Stimulated activated CD4-positive, alpha-beta T cell treated with anti-CD3 and anti-CD28 coated beads, Interleukin-15, amount 100 ng/mL, for 1 hour (primary cell): ENCODE measurements around the gene EPAS1.

ENCODE experiments used
- DNase-seq, 2 donors: peaks; one replicate each; pipeline ENCODE4 v3.0.0-alpha.2; 2020; ENCODE audit warnings: low read depth in 1 of 2, low spot score in 1 of 2

Gene EPAS1

DNA sequence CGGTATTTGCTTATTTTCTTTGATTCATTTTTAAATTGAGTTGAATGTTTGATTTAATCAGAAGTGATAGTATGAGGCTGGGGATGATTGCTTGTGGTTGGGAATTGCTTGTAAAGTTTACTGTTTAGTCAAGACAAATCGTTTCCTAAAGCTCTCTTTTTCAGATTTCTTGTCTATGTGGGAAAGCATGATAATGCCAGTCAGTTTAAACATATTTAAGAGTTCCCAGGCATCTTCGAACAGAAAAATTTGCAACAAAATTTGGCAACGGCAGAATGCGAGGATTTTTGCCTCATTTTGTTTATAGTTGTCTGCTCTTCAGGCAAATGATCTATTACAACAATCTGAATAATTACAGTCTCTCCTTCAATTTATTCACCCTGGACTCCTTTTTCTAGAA lies 22.5 kb downstream of the EPAS1 start:
- no peak for DNase-seq

DNA sequence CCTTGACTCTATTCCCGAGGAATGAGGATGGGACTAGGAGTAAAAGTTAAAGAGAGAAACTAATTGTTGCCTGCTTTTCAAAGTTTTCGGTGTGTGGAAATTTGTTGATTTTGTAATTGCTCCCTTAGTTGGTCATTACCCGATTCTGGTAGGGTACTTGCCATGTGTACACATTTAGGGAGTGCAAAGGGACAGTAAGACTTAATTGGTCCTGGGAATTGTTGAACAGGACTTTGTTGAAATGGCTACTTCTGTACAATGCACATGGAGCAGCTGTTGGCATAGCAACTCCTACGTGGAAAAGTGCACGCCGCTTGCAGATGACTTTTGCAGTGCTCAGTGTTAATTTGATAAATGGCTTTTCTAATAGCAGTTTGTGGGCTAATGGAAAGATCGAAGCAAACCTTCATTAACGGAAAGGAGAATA lies 22.9 kb downstream of the EPAS1 start:
- no peak for DNase-seq

DNA sequence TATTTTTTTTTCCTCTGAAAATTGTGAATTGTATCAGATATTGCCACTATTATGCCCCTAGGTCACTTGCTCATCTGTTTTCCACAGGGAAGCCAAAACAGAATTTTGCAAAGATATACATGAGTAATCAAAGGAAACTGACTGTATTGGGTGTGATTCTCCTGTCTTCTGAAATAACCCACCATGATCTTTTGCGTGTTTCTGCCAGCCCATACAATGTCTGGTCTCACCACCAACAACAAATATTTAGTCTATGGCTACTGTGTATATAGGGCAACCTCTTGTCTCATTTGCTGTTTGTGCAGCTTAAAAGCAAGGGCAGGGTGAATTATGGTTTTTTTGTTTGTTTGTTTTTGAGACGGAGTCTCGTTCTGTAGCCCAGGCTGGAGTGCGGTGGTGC lies 26.5 kb downstream of the EPAS1 start:
- DNase-seq, result no peak

DNA sequence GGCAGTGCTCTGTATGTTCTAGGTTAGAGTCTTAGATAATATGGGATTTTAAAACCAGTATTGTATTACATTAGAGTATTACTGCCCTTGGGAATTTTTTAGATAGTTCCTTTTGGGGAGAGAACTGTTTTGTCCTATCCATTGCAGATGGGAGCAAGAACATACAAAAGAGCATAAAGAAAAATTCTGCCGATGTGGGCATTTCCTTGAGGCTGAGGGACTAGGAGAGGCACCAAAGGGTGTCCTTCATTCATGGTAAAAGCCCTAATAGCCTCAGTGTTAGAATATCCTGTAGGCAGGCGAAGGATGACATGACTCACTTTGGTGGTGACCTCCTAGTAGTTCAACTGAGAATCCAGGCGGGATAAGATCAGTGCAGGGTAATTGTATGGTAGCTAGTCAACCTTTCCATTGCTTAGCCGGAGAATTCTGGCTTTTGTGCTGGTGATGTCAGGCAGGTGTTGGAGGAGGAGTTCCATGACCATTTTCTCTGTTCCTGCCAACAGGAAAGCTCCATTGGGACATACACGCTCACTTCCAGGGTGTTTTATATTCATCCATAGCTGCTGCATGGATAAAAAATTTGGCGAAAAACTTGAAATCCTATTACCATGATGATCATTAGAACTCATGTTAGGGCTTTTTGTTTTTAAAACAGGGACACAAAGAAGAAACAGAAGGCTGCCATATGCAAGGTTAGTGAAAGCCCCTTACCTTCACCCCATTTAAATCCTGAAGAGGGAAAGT lies 28.1 kb downstream of the EPAS1 start:
- DNase-seq, result no peak

DNA sequence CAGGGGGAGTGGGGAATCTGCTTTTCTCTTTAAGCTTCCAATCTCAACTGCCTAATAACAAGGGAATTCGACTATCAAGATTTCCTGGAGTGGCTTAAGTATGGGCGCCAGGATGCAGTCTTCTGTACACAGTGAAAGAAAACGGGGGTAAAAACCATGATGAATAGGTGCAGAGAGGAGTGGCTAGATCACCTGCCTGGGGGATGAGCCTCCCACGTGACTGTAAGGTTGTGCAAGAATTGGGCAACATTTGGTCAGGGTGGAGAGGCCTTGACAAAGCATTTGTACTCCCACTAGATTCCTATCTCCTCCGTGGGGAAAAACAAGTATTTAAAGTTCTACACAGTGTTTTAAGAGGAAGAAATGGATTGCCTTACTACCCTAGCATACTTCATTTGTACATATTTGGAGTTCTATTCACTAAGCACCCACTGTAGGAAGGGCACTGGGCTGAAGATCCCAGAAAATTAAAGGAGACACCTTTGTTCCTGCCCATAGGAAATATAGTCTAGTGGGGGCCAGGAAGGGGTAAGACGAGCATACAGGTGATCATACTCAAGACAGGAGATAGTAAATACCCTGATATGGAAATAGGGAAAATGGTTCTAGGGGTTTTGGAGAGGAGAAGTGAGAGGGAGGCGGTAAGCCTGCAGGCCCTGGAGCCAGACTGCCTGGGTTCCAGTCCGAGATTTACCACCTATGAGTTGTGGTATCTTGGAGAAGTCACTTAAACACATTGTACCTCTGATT lies 29.2 kb downstream of the EPAS1 start:
- no peak for DNase-seq

DNA sequence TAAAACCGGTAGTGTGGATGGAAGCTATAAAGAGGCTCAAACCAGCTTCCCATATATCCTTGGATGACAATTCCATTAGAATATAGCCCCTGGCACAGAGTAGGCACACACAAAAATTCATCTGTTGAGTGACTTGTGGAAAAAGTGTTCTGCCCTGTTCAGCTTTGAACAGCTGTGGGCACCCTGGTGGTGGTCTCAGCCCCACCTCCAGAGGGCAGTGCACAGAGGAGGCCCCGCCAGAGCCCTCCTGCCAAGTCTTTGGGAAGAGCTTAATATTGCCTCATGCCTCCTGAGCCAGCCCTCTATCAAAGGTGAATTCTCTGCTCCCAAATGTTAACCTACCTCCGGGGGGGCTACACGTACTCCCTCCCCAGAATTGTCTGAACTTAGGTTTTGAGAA lies 30.4 kb downstream of the EPAS1 start:
- DNase-seq, result no peak

DNA sequence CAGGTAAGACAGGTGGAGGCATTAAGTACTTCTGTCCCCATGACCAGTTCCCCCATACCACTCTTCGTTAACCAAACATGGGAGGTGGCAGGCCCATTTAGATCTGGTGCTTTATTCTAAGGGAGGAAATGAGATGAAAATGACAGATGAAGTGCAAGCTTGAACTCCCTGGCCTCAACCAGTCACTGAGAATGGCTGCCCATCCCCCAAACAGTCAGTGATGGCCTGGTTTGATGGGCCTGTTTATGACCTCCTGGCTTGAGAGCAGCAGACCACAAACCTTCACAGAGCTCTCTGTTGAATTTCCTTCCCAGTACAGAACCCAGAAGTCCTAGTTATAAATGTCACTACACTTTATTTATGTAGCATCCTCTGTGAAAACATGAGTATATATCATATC lies 31.1 kb downstream of the EPAS1 start:
- no peak for DNase-seq

DNA sequence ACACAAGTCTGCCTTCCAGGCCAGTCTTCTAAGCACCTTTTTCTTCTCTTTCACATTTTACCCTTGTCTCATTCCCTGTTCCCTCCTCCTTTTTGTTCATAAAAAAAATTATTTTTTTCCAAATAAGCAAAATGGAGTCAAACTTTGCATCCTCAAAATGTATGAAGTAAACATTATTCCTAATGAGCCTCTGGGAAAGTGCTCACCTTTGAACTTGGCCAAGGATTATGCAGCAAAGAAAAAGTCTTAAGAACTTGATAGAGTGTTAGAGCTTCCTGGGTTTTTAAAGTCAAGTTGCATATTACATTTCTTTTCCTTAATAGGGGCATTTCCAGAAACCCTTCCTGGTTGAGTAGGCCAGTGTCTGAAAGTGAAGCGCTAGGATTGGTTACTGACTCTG lies 31.6 kb downstream of the EPAS1 start:
- no peak for DNase-seq

DNA sequence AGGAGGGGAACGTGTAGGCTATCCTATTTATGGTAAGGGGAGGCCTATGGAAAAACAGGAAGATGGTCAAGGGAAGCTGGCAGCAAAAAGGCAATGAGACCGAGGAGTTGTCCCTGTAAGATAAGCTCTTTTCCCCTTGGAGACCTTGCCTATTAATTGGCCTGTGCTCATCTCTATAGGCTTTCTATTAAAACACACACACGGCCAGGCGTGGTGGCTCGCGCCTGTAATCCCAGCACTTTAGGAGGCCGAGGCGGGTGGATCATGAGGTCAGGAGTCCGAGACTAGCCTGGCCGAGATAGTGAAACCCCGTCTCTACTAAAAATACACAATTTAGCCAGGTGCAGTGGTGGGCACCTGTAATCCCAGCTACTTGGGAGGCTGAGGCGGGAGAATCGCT lies 32.1 kb downstream of the EPAS1 start:
- DNase-seq, result no peak

DNA sequence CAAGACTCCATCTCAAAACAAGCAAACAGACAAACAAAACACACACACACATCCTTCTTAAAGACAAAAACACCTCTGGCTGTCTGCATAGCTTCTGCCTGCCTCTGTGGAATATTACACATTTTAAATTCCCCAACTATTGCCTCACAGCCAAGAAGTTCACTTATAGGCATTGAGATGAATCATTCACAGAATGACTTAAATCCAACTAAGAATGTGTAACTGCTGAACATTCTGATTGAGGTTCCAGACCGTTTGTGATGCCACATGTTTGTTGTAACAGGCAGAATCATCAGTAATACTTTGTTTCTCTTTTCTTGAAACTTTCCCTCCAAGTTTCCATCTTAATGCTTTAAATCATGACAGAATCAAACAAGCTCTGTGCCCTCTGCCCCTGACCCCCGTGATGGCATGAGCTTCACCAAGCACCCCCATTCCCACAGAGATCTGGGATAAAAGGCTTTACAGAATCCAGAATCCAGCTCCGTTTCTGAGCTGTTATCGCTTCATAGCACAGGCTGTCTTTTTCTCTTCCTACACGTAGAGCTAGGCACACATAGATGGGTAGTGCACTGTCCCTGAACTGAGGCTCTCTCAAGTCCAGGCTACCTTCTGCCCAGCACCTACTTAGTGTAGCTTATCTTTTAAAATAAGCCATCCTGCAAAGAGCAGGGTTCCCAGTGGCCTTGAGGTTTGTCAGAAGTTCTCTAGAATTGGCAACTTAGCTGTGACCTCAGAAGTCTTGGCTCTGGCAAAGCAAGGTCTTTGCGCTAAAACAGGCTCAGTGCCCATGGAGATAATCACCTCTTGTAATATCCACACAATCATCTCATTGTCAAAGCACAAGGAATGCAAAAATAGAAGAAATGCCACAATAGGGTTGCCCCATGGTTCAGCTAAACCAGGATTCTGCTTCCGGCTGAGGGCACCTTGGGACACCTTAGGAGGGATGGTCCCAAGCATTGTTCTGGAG lies 32.9 kb downstream of the EPAS1 start:
- no peak for DNase-seq

DNA sequence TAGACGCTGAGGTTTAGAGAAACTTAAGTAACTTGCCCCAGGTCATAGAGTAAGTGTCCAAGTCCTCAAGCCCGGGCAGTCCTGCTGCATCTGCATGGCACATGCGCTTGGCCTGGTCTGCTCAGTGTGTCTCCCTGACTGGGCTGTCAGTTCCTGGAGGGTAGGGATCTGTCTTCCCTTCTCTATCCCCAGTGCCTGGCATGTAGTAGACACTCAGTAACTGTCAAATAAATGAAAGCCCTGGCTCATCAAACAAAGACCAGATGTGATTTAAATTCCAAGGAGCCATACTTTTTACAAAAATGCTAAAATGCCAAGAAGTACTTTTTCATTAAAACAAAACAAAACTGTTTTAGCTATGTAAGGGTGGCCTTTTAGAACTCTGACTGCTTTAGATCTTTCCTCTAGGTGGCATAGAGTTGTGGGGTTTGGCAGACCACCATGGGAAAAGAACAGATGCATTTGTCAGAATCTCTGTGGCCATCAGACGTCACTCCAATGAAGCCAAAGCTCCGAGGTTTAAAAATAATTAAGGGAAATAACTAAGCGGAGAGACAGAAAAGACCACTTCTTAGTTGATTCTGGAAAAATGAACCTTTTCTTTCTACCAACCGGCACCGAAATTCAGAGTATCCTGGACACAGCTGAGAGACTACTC lies 34.0 kb downstream of the EPAS1 start:
- DNase-seq, result no peak

DNA sequence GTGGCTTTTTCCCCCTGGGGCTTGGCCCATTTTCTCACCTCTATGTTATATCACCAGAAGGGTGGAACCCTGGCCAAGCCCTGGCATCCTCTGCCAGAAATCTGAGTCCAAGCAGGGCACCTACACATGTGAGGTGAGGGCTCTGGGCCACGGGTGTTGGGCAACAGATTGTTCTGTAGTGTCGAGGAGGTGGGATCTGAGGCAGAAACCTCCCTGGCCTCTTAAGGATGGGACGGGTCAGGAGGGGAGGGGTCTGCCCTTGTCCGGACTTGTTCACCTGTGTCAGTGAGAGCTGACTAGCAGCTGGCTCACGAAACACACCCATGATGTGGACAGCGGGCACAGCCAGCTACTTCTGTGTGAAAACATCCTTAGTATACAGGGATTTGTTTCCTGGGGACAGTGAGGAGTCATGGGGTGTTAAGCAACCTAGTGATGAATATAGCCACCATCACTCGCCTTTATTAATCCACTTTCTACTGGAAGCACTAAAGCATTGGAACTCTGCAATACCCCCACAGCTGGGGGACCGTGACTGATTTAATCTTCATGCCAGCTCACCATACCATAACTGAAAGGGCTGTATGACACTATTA lies 35.6 kb downstream of the EPAS1 start:
- no peak for DNase-seq

DNA sequence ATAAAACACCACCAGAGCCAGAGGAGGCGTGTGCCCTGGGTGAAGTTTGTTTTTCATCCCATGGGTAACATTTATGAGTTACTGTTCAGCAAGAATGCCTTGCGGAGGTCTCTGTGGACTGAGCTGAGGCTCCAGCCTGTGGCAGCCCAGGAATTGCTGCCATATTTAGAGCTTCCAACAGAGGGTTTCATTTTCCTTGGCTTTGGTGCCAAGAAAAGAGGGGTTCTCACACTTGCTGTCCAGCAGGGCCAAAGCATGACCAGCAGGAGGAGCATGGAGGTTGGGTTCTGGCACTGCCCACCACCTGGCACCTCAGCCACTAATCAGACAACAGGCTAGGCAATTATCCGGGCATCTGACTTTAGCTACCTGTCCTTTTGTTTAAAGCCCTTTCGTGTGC lies 36.7 kb downstream of the EPAS1 start:
- DNase-seq, result no peak

DNA sequence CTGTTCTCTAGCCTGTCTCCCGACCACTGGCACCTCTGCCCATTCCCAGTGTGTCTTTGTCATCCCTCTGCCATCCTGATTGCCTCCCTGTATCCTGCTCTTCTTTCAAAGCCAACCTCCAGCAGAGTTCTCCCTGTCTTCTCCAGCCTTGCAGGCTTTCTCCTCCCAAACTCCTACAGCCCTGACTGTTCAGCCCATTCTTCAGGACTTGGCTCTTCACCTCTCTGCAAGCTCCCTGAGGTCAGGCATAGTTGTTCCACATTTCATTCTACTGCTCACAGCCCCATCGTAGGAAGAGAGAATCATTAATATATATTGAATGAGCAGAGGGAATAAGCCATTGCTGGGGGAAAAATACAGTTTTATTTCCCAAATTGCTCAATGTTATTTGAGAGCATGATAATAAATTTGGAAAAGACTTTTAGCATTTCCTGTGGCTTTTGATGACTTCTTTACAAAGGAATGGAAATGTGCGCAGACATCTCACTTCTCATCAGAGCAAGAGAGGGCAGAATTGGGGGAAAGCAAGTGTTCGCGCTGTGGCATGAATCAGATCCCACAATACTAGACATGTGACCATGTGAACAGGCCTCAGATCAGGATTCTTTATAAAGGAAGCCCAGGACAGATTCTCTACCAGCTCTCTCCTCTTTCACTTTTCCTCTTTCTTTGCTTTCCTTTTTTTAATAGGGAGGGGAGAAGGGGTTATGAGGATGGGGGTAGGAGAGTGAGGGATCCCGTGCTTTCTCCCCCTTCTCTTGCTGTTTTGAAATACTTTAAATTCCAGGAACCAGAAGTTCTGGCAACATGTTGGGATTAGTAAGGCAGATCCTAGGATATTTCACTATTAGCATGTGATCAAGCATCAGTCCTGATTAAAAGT lies 37.4 kb downstream of the EPAS1 start:
- DNase-seq, result no peak

DNA sequence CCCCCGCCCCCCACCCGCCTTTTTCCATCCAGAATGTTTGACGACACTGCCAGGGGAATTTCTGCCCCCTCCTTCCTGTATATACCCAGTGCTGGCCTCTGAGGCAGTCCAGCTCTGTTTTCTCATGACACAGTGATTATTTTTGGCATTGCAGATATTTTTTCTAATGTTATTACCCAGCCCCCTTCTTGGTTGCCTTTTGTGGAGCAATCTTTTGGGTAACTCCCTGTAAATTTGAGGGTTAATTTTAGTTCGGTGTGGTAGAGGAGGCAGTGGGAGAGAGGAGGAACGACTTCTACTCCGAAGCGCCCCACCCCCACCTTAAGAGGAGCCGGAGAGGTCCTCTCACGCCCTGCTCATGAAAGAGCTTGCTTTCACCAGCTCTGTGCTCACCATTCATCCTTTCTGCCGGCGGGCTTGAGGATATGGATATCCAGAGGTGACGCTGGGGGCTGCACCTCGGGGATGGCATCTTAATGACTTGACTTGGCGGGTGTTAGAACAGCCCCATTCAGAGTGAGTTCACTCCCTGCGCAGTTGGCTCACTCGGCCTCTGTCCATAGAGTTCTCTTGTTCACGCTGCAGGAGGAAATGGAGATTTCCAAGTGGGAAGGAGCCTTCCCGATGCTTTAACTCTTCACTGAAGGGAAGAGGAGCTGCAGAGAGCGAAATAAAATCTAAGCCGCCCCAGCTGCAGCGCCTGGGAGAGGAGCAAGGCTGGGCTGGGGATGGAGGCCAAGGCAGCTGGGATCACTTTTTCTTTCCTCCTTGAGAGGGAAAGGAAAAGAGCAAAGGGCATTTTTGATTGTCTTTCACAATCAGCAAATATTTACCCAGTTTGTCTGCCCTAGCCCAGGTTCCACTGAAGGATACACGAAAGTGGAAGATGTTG lies 38.4 kb downstream of the EPAS1 start:
- no peak for DNase-seq

DNA sequence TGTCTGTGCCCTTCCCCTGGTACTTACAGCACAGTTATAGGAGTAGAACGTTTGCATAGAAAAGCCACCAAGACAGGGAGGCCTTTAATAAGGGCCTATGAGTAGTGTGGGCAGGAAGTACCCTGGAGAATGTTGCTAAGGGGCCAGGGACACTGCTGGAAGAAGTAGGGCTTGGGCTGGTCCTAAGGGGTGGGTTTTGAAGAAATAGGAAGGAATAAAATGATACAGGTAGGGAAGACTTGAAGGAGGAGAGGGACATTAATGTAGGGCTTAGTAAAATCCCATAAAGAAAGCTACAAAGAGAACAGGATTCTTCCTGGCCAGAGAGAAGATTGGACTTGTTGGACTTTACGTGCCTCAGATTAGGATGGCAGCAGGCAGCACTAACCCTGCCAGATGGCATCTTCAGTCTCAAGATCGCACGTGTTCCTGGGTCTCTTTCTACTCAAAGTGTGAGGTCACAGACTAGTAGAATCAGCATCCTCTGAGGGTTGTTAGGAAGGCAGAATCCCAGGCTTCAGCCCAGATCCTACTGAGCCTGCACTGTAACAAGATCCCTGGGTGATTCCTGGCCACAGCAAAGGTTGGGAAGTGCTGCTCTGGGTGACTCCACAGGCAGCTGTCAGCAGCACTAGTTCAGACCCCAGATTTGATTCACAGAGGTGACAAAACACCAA lies 39.2 kb downstream of the EPAS1 start:
- no peak for DNase-seq

DNA sequence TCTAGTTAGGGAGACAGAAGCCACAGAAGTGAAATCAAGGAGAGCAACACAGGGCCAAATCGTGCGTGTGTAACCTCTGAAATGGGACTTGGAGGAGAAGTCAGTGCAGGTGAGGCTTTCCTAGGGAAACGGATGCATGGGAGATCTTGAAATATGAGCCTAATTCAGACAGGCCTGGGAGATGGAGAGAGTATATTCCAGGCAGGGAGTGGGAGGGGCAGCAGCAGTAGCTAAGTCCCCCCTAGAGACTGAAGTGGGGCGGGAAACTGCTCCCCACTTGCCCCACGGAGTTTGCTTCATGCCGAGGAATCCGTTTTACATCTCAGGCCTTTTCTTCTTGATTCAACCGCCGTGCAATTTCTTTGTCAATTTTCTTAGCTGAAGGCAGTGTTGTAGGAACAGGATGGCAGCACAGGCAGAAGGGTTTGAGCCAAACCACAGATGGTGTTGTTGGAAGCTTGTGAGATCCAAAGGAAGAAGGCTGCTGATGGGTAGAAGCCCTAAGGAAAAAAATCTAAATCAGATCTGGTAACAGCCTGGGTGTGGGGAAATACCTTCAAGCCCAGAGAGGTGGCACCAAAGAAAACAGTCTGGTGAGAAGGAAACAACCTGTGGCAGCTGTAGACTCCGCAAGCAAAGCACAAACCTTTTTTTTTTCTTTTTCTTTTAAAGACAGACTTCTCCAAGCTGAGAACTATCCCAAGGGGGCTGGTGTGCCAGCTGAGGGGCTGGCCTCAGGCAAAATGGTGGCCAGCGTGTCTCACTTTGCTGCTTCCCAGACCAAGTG lies 40.2 kb downstream of the EPAS1 start:
- DNase-seq, result no peak
